ENCODE measurements around the gene SORBS2.
"Not testable (repeated sequence)": the region's sequence is repeated elsewhere in the genome, so short reads cannot be mapped to it uniquely, and the experiment has no call there.

The SORBS2 gene

GRCh38 chr4:185713731-185714130, 98.3 kb downstream of the SORBS2 start:
- no peak for DNase-seq (ENCODE audit: low read depth)

GRCh38 chr4:185713272-185713671, 98.7 kb downstream of the SORBS2 start:
- no peak for DNase-seq (ENCODE audit: low read depth)

- DNase-seq (ENCODE audit: low read depth) = no peak
These were observed 99.5 kb downstream of the SORBS2 start for GRCh38 chr4:185712350-185713024.

- DNase-seq (ENCODE audit: low read depth) = no peak
These were observed 100.3 kb downstream of the SORBS2 start for GRCh38 chr4:185711726-185712125.

- no peak for DNase-seq (ENCODE audit: low read depth)
These were observed 101.5 kb downstream of the SORBS2 start for GRCh38 chr4:185710487-185710995.

GRCh38 chr4:185709802-185710486, 102.0 kb downstream of the SORBS2 start:
- DNase-seq (ENCODE audit: low read depth) = no peak

GRCh38 chr4:185708348-185708747, 103.6 kb downstream of the SORBS2 start:
- no peak for DNase-seq (ENCODE audit: low read depth)

GRCh38 chr4:185707622-185708021, 104.4 kb downstream of the SORBS2 start:
- DNase-seq (ENCODE audit: low read depth) = not testable (repeated sequence)

GRCh38 chr4:185702147-185702663, 109.8 kb downstream of the SORBS2 start:
- DNase-seq (ENCODE audit: low read depth) = no peak

GRCh38 chr4:185700630-185701029, 111.4 kb downstream of the SORBS2 start:
- no peak for DNase-seq (ENCODE audit: low read depth)

- no peak for DNase-seq (ENCODE audit: low read depth)
These were observed 111.9 kb downstream of the SORBS2 start for GRCh38 chr4:185700048-185700447.

- no peak for DNase-seq (ENCODE audit: low read depth)
These were observed 114.5 kb downstream of the SORBS2 start for GRCh38 chr4:185697488-185697887.

- DNase-seq (ENCODE audit: low read depth) = no peak
These were observed 116.3 kb downstream of the SORBS2 start for GRCh38 chr4:185695743-185696142.

- no peak for DNase-seq (ENCODE audit: low read depth)
These were observed 118.3 kb downstream of the SORBS2 start for GRCh38 chr4:185693548-185694215.

- DNase-seq (ENCODE audit: low read depth) = no peak
These were observed 122.6 kb downstream of the SORBS2 start for GRCh38 chr4:185689407-185689806.

GRCh38 chr4:185685804-185686203, 126.2 kb downstream of the SORBS2 start:
- DNase-seq (ENCODE audit: low read depth) = peak; percentile 6

GRCh38 chr4:185683896-185684295, 128.1 kb downstream of the SORBS2 start:
- DNase-seq (ENCODE audit: low read depth) = no peak

- DNase-seq (ENCODE audit: low read depth) = no peak
These were observed 128.8 kb downstream of the SORBS2 start for GRCh38 chr4:185683222-185683621.

GRCh38 chr4:185682236-185682635, 129.8 kb downstream of the SORBS2 start:
- peak; percentile 16 for DNase-seq (ENCODE audit: low read depth)

GRCh38 chr4:185681604-185682003, 130.4 kb downstream of the SORBS2 start:
- DNase-seq (ENCODE audit: low read depth) = no peak

GRCh38 chr4:185680617-185681016, 131.4 kb downstream of the SORBS2 start:
- no peak for DNase-seq (ENCODE audit: low read depth)

GRCh38 chr4:185679523-185679922, 132.5 kb downstream of the SORBS2 start:
- DNase-seq (ENCODE audit: low read depth) = no peak

All from GM04504 (cell line).